B cell (primary cell): ENCODE results near the gene CYP27A1.

Experiments
- CTCF ChIP-seq: fragments of 200-600 bp; IDR thresholded peaks from one replicate; pipeline ENCODE4 v1.8.0; 2022; ENCODE audit warnings: antibody characterized with exemption, mild to moderate bottlenecking
- EZH2 ChIP-seq: IDR thresholded peaks from 2 replicates; pipeline ENCODE4 v1.6.1; 2012; ENCODE audit warnings: borderline replicate concordance, low read depth, mild to moderate bottlenecking, moderate library complexity, low read length; ENCODE audit not compliant: insufficient read depth, poor library complexity, severe bottlenecking

- TF ChIP-seq EZH2 (no peak), CTCF (no peak)
Observed at GRCh38 chr2:218810256-218810655, 28.3 kb downstream of the CYP27A1 start.
